ENCODE data around the gene EAF1.
"Not testable (repeated sequence)": the region's sequence is repeated elsewhere in the genome, so short reads cannot be mapped to it uniquely, and the experiment has no call there.

EAF1 gene

DNA sequence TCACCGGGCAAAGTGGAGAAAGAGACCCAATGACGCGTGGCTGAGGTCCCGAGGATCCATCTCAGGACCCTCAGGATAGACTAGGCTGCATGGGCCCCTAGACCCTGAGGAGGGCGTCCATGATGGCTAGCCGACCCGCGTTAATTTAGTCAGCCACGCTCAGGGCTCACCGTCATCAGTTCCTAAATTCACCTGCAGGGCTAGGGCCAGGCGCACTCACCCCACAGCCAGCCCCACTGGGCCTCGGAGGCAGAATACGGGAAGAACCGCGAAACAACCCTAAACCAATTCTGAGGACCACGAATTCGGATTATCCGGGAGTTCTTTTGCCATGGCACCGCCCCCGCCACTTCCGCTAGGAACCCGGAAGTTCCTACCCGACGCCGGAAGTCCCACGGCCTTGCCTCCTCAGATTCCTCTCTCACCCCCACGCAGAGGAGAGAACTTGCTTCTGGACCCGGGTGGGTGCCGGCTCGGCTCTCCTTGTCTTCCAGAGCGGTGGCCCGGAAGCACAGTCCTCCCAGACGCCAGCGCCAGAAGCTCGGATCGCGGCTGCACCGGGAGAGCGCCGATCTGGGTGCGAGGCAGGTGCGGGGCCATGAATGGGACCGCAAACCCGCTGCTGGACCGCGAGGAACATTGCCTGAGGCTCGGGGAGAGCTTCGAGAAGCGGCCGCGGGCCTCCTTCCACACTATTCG lies at the start of gene EAF1, which contains the start of gene METTL6:
EAF1 (plus strand) TSS at position 417 of the 699 bp plus-strand sequence; CDS start at position 599, 182 bp downstream.
METTL6 (minus strand) TSS at position 363 of the 699 bp plus-strand sequence. CDS start 1,033 bp downstream, outside the sequence.
- DNase-seq (ENCODE audit: low read depth in 2 of 2) = peak; percentile 69 to 72

DNA sequence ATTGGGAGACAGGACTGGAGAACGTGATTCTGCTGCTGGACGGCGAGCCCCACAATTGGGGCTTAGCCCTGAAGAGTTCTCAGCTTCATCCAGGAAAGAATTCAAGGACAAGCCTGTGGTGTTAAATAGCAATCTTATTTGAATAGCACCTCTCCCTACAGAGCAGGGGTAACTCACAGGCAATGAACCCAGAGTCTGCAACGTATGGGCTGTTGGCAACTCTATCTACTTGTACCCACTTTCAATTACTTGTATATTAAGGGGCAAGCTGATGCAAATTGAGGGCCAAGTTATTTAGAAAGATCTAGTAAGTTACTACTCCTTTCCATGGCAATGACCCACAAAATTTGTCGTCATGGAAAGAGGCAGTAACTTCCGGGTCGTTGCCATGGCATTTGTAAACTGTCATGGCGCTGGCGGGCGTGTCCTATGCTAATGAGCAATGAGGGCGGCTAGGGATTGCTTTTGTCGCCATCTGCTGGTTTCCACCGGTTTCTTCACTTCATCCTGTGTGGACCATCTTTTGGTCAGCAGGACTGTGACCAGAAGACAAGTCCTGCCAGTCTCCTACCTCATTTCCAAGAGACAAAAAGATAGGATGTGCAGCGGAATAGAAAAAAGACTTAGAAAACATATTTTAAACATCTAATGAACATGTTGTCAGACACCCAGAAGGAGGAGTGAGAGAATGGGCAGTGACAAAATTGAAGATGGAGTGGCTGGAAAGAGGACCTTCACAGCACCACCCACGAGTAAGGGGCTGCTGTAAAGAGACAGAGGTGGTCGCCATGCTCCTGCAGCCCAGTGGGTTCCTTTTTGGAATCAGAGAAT lies 49.2 kb upstream of the EAF1 start:
- DNase-seq (ENCODE audit: low read depth in 2 of 2) = peak; percentile 87 to 93

GRCh38 chr3:15380980-15381890 lies 46.2 kb upstream of the EAF1 start:
- no peak for DNase-seq (ENCODE audit: low read depth in 2 of 2)

DNA sequence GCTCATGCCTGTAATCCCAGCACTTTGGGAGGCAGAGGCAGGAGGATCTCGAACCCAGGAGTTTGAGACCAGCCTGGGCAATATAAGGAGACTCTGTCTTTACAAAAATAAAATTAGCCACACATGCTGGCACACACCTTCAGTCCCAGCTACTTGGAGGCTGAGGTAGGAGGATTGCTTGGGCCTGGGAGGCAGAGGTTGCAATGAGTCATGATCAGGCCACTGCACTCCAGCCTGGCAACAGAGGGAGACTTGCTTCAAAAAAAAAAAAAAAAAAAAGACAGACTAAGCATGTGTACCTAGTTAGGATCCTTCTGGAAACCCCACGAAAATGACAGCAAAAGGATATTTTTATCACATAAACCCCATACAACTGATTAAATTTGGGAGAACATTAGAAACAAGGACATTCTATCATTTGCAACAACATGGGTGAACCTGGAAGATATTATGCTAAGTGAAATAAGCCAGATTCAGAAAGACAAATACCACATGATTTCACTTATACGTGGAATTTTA lies 44.9 kb upstream of the EAF1 start:
- DNase-seq (ENCODE audit: low read depth in 2 of 2) = no peak

DNA sequence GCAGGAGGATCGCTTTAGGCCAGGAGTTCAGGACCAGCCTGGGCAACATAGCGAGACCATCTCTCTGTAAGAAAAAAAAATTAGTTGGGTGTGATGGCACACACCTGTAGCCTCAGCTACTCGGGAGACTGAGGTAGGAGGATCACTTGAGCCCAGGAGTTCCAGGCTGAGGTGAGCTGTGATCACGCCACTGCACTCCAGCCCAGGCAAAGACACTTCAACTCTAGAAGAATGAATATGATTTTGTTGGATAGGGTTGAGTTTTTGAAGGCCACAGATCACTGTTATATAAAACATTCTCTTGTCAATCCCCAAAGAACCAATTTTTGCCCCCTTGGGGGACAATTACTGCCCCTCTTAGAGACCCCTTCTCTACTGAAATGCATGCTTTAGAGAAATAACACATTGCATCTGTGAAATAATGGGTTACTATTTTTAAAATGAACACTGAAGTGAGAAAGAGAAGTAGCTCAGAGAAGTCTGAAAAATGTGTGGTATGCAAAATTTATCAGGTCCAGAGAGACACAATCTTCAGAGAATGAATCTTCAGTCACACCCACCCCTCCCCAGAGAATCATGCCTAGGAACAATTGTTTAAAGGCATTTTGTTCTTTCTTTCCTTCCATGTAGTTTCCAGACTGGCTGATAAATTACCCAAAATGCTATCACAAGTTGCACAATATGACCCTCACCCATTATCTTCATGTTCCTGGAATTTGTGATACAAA lies 42.7 kb upstream of the EAF1 start:
- DNase-seq (ENCODE audit: low read depth in 2 of 2) = no peak

- DNase-seq (ENCODE audit: low read depth in 2 of 2) = not testable (repeated sequence)
Measured at GRCh38 chr3:15385238-15385695, 42.1 kb upstream of the EAF1 start.

GRCh38 chr3:15385901-15386653 lies 41.3 kb upstream of the EAF1 start:
- no peak for DNase-seq (ENCODE audit: low read depth in 2 of 2)

DNA sequence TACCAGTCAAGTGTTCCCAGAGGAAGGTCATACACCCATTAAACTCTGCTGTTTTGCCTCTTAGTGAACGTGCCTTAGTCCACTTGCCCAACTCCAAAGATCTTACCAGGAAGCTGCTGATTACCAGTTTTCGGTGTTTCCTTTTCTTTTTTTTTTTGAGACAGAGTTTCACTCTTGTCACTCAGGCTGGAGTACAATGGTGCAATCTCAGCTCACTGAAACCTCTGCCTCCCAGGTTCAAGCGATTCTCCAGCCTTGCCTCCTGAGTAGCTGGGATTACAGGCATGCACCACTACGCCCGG lies 40.8 kb upstream of the EAF1 start:
- not testable (repeated sequence) for DNase-seq (ENCODE audit: low read depth in 2 of 2)

- no peak for DNase-seq (ENCODE audit: low read depth in 2 of 2)
Measured at GRCh38 chr3:15387171-15387581, 40.2 kb upstream of the EAF1 start.

DNA sequence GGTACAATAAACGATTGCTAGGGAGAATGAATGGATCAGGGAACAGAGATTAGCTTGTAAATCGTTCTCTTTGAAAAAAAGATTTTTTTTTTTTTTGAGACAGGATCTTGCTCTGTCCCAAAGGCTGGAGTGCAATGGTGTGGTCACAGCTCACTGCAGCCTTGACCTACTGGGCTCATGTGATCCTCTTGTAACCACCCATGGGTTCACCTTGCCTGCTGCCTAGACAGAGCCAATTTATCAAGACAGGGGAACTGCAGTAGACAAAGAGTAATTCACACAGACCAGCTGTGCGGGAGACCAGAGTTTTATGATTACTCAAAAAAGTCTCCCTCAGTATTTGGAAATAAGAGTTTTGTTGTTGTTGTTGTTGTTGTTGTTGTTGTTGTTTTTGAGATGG lies 39.7 kb upstream of the EAF1 start:
- no peak for DNase-seq (ENCODE audit: low read depth in 2 of 2)

DNA sequence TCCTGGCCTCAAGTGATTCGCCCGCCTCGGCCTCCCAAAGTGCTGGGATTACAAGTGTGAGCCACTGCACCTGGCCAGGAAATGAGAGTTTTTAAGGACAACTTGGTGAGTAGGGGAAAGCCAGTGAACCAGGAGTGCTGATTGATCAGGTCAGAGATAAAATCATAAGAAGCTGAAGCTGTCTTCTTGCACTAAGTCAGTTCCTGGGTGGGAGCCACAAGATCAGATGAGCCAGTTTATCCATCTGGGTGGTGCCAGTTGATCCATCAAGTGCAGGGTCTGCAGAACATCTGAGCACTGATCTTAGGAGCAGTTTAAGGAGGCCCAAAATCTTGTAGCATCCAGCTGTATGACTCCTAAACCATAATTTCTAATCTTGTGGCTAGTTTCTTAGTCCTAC lies 39.1 kb upstream of the EAF1 start:
- DNase-seq (ENCODE audit: low read depth in 2 of 2) = not testable (repeated sequence)

GRCh38 chr3:15390460-15390859 lies 36.9 kb upstream of the EAF1 start:
- DNase-seq (ENCODE audit: low read depth in 2 of 2) = no peak

GRCh38 chr3:15391007-15391406 lies 36.4 kb upstream of the EAF1 start:
- DNase-seq (ENCODE audit: low read depth in 2 of 2) = no peak

- not testable (repeated sequence) for DNase-seq (ENCODE audit: low read depth in 2 of 2)
Measured at GRCh38 chr3:15393252-15393651, 34.1 kb upstream of the EAF1 start.

DNA sequence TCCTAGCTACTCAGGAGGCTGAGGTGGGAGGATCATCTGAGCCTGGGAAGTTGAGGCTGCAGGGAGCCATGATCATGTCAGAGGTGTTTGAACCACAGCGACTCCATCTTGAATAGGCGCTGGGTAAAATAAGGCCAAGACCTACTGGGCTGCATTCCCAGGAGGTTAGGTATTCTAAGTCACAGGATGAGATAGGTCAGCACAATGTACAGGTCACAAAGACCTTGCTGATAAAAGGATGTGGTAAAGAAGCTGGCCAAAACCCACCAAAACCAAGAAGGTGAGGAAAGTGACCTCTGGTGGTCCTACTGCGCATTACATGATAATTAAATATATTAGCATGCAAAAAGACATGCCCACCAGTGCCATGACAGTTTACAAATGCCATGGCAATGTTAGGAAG lies 28.7 kb upstream of the EAF1 start:
- not testable (repeated sequence) for DNase-seq (ENCODE audit: low read depth in 2 of 2)

- no peak for DNase-seq (ENCODE audit: low read depth in 2 of 2)
Measured at GRCh38 chr3:15399970-15400369, 27.4 kb upstream of the EAF1 start.

GRCh38 chr3:15401936-15402335 lies 25.5 kb upstream of the EAF1 start:
- DNase-seq (ENCODE audit: low read depth in 2 of 2) = no peak

- DNase-seq (ENCODE audit: low read depth in 2 of 2) = no peak
Measured at GRCh38 chr3:15403495-15403894, 23.9 kb upstream of the EAF1 start.

- no peak for DNase-seq (ENCODE audit: low read depth in 2 of 2)
Measured at GRCh38 chr3:15403965-15404364, 23.4 kb upstream of the EAF1 start.

DNA sequence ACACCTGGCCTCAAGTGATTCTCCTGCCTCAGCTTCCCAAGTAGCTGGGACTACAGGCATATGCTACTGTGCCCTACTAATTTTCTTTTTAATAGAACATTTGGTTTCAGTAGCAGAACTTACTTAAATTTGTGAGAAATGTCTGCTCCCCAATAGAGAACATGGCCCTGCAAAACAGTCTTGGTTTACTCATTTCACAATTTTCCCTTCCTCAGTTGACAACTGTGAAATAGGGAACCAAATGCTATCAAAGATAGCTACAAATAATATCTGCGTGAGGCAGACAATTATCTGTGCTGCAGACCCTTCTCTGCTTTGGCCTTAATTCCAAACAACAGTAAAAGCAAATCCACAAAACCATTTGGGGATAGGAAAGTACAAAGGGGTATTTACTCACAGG lies 22.6 kb upstream of the EAF1 start:
- DNase-seq (ENCODE audit: low read depth in 2 of 2) = no peak

Measured in stimulated activated CD8-positive, alpha-beta memory T cell treated with anti-CD3 and anti-CD28 coated beads, Interleukin-2, amount 100 ng/mL, for 1 hour (primary cell).